Measurements from ENCODE around the gene OTP. TPM values are rescaled to one million over a fixed set of nuclear protein-coding genes. Genes with fewer than 3 reads are reported as not detected.

The OTP gene
- total and polyA plus RNA-seq, 2 donors, result 0.05 to 0.18 TPM

- Histone ChIP-seq H3K27me3 (ENCODE audit: control insufficient read depth in 2 of 2, insufficient read depth in 1 of 2, low read length in 1 of 2) (peaks cover 87 to 99% of the 10 kb centered on the region in 2 donors), H3K27ac (ENCODE audit: low read depth in 1 of 2, low read length in 1 of 2) (no peak overlapping the region)
Observed at GRCh38 chr5:77641397-77641943, 3.0 kb upstream of the OTP start.

DNA sequence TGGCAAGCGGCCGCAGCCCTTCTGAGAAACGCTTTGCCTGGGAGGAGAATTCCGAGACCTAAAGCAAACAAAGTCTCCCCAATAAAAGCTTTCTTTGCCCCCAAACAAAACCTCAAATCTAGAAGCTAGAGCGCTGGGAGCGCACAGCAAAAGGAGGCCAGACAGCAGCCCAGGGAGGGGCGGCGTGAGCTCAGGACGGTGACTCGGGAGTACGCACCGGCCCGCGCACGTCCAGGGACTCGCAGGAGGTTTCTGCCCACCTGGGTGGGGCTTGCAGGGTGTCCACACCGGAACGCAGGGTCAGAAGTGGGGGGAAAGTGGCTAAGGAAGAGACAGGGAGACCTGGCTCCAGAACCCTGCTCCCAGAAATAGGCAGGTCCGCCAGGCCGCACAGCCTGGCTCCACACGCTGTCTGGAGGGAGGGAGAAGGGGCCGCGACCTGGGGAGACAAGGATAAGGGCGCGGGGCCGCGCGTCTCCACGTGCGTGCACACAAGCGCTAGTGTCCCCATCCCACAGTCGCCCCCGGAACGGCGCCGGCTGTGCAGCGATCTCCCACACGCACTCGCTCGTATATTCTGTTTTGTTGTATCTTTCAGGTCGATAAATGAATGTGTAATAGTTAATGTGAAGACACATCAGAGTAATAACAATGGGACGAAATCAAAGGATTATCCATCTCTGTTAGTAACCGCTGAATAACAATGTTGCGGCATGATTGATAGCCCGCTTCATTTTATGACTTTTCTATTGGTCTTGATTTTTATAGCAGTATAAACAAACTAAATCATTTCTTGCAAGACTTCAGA lies 2.3 kb upstream of the OTP start:
- Histone ChIP-seq H3K4me3 (ENCODE audit: low read length in 2 of 2) (no peak overlapping the region), H3K27ac (ENCODE audit: low read depth in 1 of 2, low read length in 1 of 2) (no peak overlapping the region), H3K36me3 (ENCODE audit: control insufficient read depth in 2 of 2, insufficient read depth in 2 of 2, low read length in 1 of 2) (no peaks in the 10 kb centered on the region), H3K27me3 (ENCODE audit: control insufficient read depth in 2 of 2, insufficient read depth in 1 of 2, low read length in 1 of 2) (peaks cover 87 to 99% of the 10 kb centered on the region in 2 donors), H3K9me3 (ENCODE audit: control insufficient read depth in 2 of 2, insufficient read depth in 1 of 2, low read length in 1 of 2) (peaks cover 6 to 18% of the 10 kb centered on the region in 2 donors), H3K4me1 (ENCODE audit: control insufficient read depth in 2 of 2, insufficient read depth in 2 of 2, low read length in 2 of 2) (peaks cover 2 to 13% of the 10 kb centered on the region in 2 donors)
- peak in 1 of 9 donors; percentile 11 for DNase-seq (ENCODE audit: low read depth in 6 of 9, low spot score in 9 of 9)
- WGBS, result 10% methylated on average over 45 of the region's 45 CpGs

More at GRCh38 chr5:77641397-77641943, 3.0 kb upstream of the OTP start:
- no peak overlapping the region for H3K4me3 ChIP-seq (ENCODE audit: low read length in 2 of 2)
- DNase-seq (ENCODE audit: low read depth in 6 of 9, low spot score in 9 of 9), result no peak
- peaks cover 2 to 13% of the 10 kb centered on the region in 2 donors for H3K4me1 ChIP-seq (ENCODE audit: control insufficient read depth in 2 of 2, insufficient read depth in 2 of 2, low read length in 2 of 2)
- no peaks in the 10 kb centered on the region for H3K36me3 ChIP-seq (ENCODE audit: control insufficient read depth in 2 of 2, insufficient read depth in 2 of 2, low read length in 1 of 2)
- H3K9me3 ChIP-seq (ENCODE audit: control insufficient read depth in 2 of 2, insufficient read depth in 1 of 2, low read length in 1 of 2), result peaks cover 4 to 15% of the 10 kb centered on the region in 2 donors
- 15% methylated on average over 23 of the region's 23 CpGs for WGBS

- Histone ChIP-seq H3K36me3 (ENCODE audit: control insufficient read depth in 2 of 2, insufficient read depth in 2 of 2, low read length in 1 of 2) (no peaks in the 10 kb centered on the region), H3K27me3 (ENCODE audit: control insufficient read depth in 2 of 2, insufficient read depth in 1 of 2, low read length in 1 of 2) (peaks cover 74 to 100% of the 10 kb centered on the region in 2 donors), H3K4me3 (ENCODE audit: low read length in 2 of 2) (no peak overlapping the region), H3K4me1 (ENCODE audit: control insufficient read depth in 2 of 2, insufficient read depth in 2 of 2, low read length in 2 of 2) (peaks cover 0 to 5% of the 10 kb centered on the region in 2 donors), H3K27ac (ENCODE audit: low read depth in 1 of 2, low read length in 1 of 2) (no peak overlapping the region), H3K9me3 (ENCODE audit: control insufficient read depth in 2 of 2, insufficient read depth in 1 of 2, low read length in 1 of 2) (peaks cover 6 to 18% of the 10 kb centered on the region in 2 donors)
- peak in 1 of 9 donors; percentile 12 for DNase-seq (ENCODE audit: low read depth in 6 of 9, low spot score in 9 of 9)
- 6% methylated on average over 61 of the region's 61 CpGs for WGBS
Observed at GRCh38 chr5:77638763-77639671, 504 bp upstream of the OTP start.

DNA sequence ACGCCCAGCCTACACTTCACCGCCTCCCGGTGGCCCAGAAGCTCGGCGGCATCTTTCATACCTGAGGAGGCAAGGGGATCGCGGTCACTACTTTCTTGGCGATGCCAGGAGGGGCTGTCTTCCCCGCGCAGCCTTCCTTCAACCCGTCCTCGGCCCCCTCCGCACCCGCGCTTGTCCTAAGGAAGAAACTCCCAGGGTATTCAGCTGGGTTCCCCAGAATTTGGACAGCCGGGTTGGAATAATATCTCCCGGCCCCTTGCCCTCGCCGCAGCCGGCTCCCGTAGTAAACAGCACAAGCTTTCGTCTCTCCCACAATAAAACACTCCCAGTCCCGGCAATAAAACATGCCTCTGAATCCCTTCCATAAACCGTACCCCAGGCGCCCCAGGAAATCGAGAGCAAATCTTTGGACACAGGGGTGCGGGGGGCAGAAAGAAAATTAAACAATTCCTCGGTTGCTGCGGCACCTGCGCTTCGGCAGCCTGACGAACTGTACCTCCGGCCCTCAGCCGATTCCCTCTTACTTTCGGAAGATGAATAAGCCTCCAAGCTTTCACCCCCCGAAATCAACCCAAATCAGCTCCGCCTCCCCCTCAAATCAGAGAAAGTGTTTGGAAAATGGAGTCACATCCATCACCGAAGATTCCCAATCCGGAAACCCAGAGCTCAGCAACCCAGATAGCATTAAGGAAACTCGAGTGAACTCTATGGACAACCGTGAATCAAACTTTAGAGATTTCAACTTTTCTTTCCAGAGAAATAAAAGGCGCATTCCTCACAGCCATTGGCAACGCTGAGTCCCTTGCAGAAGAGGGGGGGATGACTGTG lies 1.1 kb downstream of the OTP start:
- no peaks in the 10 kb centered on the region for H3K4me1 ChIP-seq (ENCODE audit: control insufficient read depth in 2 of 2, insufficient read depth in 2 of 2, low read length in 2 of 2)
- WGBS, result 8% methylated on average over 43 of the region's 43 CpGs
- DNase-seq (ENCODE audit: low read depth in 6 of 9, low spot score in 9 of 9), result peak in 1 of 9 donors; percentile 8
- H3K27ac ChIP-seq (ENCODE audit: low read depth in 1 of 2, low read length in 1 of 2), result no peak overlapping the region
- H3K9me3 ChIP-seq (ENCODE audit: control insufficient read depth in 2 of 2, insufficient read depth in 1 of 2, low read length in 1 of 2), result peaks cover 8 to 14% of the 10 kb centered on the region in 2 donors
- H3K4me3 ChIP-seq (ENCODE audit: low read length in 2 of 2), result no peak overlapping the region
- H3K36me3 ChIP-seq (ENCODE audit: control insufficient read depth in 2 of 2, insufficient read depth in 2 of 2, low read length in 1 of 2), result peaks cover 0 to 2% of the 10 kb centered on the region in 2 donors
- peaks cover 79 to 100% of the 10 kb centered on the region in 2 donors for H3K27me3 ChIP-seq (ENCODE audit: control insufficient read depth in 2 of 2, insufficient read depth in 1 of 2, low read length in 1 of 2)

DNA sequence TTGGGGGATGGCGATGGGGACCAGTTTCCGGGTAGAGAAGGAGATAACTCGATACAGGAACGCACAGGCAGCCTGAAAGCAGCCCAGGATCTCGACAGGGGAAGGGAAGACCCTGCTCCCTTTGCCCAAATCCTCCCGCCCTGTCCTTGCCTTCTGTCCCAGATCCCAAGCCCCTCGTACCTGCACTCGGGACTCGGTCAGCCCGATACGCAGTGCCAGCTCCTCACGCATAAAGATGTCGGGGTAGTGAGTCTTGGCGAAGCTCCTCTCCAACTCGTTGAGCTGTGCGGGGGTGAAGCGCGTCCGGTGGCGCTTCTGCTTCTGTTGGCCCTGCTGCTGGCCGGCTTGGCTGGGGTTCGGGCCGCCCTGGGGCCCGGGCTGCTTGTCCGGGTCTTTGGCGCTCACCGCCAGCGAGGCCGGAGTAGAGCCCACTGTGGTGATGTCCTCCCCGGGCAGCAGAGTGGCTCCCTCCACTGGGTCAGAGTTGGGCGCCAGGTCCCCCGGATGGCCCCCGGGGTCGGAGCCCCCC lies 1.8 kb downstream of the OTP start:
- DNase-seq (ENCODE audit: low read depth in 6 of 9, low spot score in 9 of 9), result no peak
- Histone ChIP-seq H3K27ac (ENCODE audit: low read depth in 1 of 2, low read length in 1 of 2) (no peak overlapping the region), H3K4me3 (ENCODE audit: low read length in 2 of 2) (no peak overlapping the region), H3K27me3 (ENCODE audit: control insufficient read depth in 2 of 2, insufficient read depth in 1 of 2, low read length in 1 of 2) (peaks cover 79 to 100% of the 10 kb centered on the region in 2 donors), H3K9me3 (ENCODE audit: control insufficient read depth in 2 of 2, insufficient read depth in 1 of 2, low read length in 1 of 2) (peaks cover 9 to 14% of the 10 kb centered on the region in 2 donors), H3K4me1 (ENCODE audit: control insufficient read depth in 2 of 2, insufficient read depth in 2 of 2, low read length in 2 of 2) (no peaks in the 10 kb centered on the region), H3K36me3 (ENCODE audit: control insufficient read depth in 2 of 2, insufficient read depth in 2 of 2, low read length in 1 of 2) (peaks cover 0 to 4% of the 10 kb centered on the region in 2 donors)
- 10% methylated on average over 34 of the region's 34 CpGs for WGBS

DNA sequence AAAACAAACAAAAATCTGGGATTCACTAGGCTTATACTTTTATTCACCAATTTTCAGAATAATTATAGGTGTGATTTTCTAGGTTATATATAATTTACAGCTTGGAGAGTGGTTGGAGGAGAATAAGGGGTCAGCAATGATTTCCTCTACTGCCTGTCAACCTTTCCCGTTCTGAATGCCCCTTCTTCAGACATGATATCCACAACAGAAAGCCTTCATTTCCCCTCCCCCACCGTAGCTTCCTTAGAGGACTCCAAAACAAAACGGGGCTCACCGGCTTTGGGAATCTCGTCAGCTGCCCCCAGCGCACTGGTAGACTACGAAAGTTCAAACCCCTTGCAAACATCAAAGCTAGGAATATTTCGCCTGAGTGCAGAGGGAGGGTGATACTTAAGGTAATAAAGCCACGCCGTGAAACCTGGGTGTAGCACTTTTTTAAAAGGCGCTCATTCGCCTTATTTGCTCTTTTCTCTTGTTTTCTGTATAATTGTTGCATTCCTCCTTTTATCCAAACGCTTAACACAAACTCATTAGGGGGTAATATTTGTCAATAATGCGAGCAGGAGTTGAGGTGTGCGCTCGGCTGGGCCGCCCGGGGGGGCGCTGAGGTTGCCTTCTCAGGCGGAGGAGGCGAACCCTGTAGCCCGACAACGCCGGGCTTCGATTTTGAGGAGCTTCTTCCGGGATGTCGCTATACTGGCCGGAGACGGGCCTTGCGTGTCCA lies 2.4 kb downstream of the OTP start:
- H3K4me1 ChIP-seq (ENCODE audit: control insufficient read depth in 2 of 2, insufficient read depth in 2 of 2, low read length in 2 of 2), result peaks cover 0 to 3% of the 10 kb centered on the region in 2 donors
- peaks cover 0 to 4% of the 10 kb centered on the region in 2 donors for H3K36me3 ChIP-seq (ENCODE audit: control insufficient read depth in 2 of 2, insufficient read depth in 2 of 2, low read length in 1 of 2)
- 17% methylated on average over 30 of the region's 30 CpGs for WGBS
- peaks cover 79 to 100% of the 10 kb centered on the region in 2 donors for H3K27me3 ChIP-seq (ENCODE audit: control insufficient read depth in 2 of 2, insufficient read depth in 1 of 2, low read length in 1 of 2)
- H3K4me3 ChIP-seq (ENCODE audit: low read length in 2 of 2), result no peak overlapping the region
- DNase-seq (ENCODE audit: low read depth in 6 of 9, low spot score in 9 of 9), result no peak
- no peak overlapping the region for H3K27ac ChIP-seq (ENCODE audit: low read depth in 1 of 2, low read length in 1 of 2)
- peaks cover 9 to 14% of the 10 kb centered on the region in 2 donors for H3K9me3 ChIP-seq (ENCODE audit: control insufficient read depth in 2 of 2, insufficient read depth in 1 of 2, low read length in 1 of 2)

- Histone ChIP-seq H3K36me3 (ENCODE audit: control insufficient read depth in 2 of 2, insufficient read depth in 2 of 2, low read length in 1 of 2) (peaks cover 0 to 4% of the 10 kb centered on the region in 2 donors), H3K4me3 (ENCODE audit: low read length in 2 of 2) (no peak overlapping the region), H3K4me1 (ENCODE audit: control insufficient read depth in 2 of 2, insufficient read depth in 2 of 2, low read length in 2 of 2) (peaks cover 5 to 8% of the 10 kb centered on the region in 2 donors), H3K27me3 (ENCODE audit: control insufficient read depth in 2 of 2, insufficient read depth in 1 of 2, low read length in 1 of 2) (peaks cover 79 to 100% of the 10 kb centered on the region in 2 donors), H3K9me3 (ENCODE audit: control insufficient read depth in 2 of 2, insufficient read depth in 1 of 2, low read length in 1 of 2) (peaks cover 10 to 15% of the 10 kb centered on the region in 2 donors), H3K27ac (ENCODE audit: low read depth in 1 of 2, low read length in 1 of 2) (no peak overlapping the region)
- peak in 1 of 9 donors; percentile 54 for DNase-seq (ENCODE audit: low read depth in 6 of 9, low spot score in 9 of 9)
- 26% methylated on average over 11 of the region's 11 CpGs for WGBS
Observed at GRCh38 chr5:77635067-77635916, 3.2 kb downstream of the OTP start.

Measured in thymus (tissue), 11 donors.